HG02973 (cell line): ENCODE data around the gene MYOZ2.
"Not testable (repeated sequence)": the region's sequence is repeated elsewhere in the genome, so short reads cannot be mapped to it uniquely, and the experiment has no call there.

Experiments used
- ATAC-seq: cut with Tn5 transposase; IDR thresholded peaks from one replicate; pipeline ENCODE4 v1.9.1; 2021; ENCODE audit warnings: moderate library complexity; ENCODE audit not compliant: unreplicated experiment

Gene MYOZ2

GRCh38 chr4:119125931-119126330 is 9.7 kb upstream of the MYOZ2 start:
- no peak for ATAC-seq

GRCh38 chr4:119128148-119128547 is 7.5 kb upstream of the MYOZ2 start:
- no peak for ATAC-seq

GRCh38 chr4:119130365-119131065 is 5.1 kb upstream of the MYOZ2 start:
- no peak for ATAC-seq

- no peak for ATAC-seq
Observed at GRCh38 chr4:119131164-119131563, 4.5 kb upstream of the MYOZ2 start.

GRCh38 chr4:119132306-119132705 is 3.3 kb upstream of the MYOZ2 start:
- ATAC-seq, result no peak

- no peak for ATAC-seq
Observed at GRCh38 chr4:119136546-119136945, 914 bp downstream of the MYOZ2 start.

- ATAC-seq, result no peak
Observed at GRCh38 chr4:119138046-119138445, 2.4 kb downstream of the MYOZ2 start.

GRCh38 chr4:119139311-119139710 is 3.7 kb downstream of the MYOZ2 start:
- no peak for ATAC-seq

- no peak for ATAC-seq
Observed at GRCh38 chr4:119139822-119140252, 4.2 kb downstream of the MYOZ2 start.

- not testable (repeated sequence) for ATAC-seq
Observed at GRCh38 chr4:119141283-119141682, 5.7 kb downstream of the MYOZ2 start.

GRCh38 chr4:119142833-119143232 is 7.2 kb downstream of the MYOZ2 start:
- no peak for ATAC-seq

- ATAC-seq, result not testable (repeated sequence)
Observed at GRCh38 chr4:119143341-119143740, 7.7 kb downstream of the MYOZ2 start.

GRCh38 chr4:119149110-119149509 is 13.5 kb downstream of the MYOZ2 start:
- ATAC-seq, result no peak

- no peak for ATAC-seq
Observed at GRCh38 chr4:119151161-119151560, 15.5 kb downstream of the MYOZ2 start.

GRCh38 chr4:119152741-119153140 is 17.1 kb downstream of the MYOZ2 start:
- ATAC-seq, result no peak

GRCh38 chr4:119162174-119162573 is 26.5 kb downstream of the MYOZ2 start:
- no peak for ATAC-seq

GRCh38 chr4:119165767-119166166 is 30.1 kb downstream of the MYOZ2 start:
- no peak for ATAC-seq

GRCh38 chr4:119170195-119170594 is 34.6 kb downstream of the MYOZ2 start:
- ATAC-seq, result no peak

- ATAC-seq, result no peak
Observed at GRCh38 chr4:119172223-119172622, 36.6 kb downstream of the MYOZ2 start.

- ATAC-seq, result not testable (repeated sequence)
Observed at GRCh38 chr4:119173729-119174361, 38.2 kb downstream of the MYOZ2 start.

- ATAC-seq, result no peak
Observed at GRCh38 chr4:119179011-119179410, 43.4 kb downstream of the MYOZ2 start.

GRCh38 chr4:119184128-119184527 is 48.5 kb downstream of the MYOZ2 start:
- ATAC-seq, result no peak

- ATAC-seq, result no peak
Observed at GRCh38 chr4:119189638-119190037, 54.0 kb downstream of the MYOZ2 start.
